Measurements from ENCODE around the gene CNOT6. TPM values are rescaled to one million over a fixed set of nuclear protein-coding genes. Genes with fewer than 3 reads are reported as not detected.

Gene CNOT6
- total RNA-seq, 1 experiment from 2014 or later: 59.1 TPM

DNA sequence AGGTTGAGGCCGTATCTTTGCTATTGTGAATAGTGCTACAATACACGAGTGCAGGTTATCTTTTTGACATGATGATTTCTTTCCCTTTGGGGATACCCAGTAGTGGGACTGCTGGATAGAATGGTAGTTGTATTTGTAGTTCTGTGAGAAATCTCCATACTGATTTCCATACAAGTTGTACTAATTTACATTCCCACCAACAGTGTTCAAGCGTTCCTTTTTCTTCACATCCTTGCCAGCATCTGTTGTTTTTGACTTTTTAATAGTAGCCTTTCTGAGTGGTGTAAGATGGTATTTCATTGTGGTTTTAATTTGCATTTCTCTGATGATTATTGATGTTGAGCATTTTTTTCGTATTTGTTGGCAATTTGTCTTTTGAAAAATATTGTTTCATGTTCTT lies 41.4 kb downstream of the CNOT6 start:
- RAD21 ChIA-PET (ENCODE audit: low non-redundant PET in 1 of 2, low total read pairs in 2 of 2, uncharacterized antibody in 2 of 2, unreplicated experiment in 2 of 2): no interaction called here

More for the DNA sequence above, 41.4 kb downstream of the CNOT6 start:
- H2AFZ ChIP-seq (ENCODE audit: low read depth, low read length, poor library complexity, severe bottlenecking): no peak overlapping the region
- BruUV-seq (replicated peaks): no TSS peak
- no peak overlapping the region for H3K9ac ChIP-seq (ENCODE audit: low read length)
- no peak overlapping the region for H3K27ac ChIP-seq (ENCODE audit: low read depth, low read length)
- H4K20me1 ChIP-seq (ENCODE audit: insufficient read depth): no peaks in the 10 kb centered on the region
- H3K9me2 ChIP-seq (ENCODE audit: insufficient read depth): no peaks in the 10 kb centered on the region
- H3K4me3 ChIP-seq (replicated peaks in 1 of 2; ENCODE audit: low read depth in 1 of 2, low read length in 2 of 2): no peak overlapping the region
- H3K27me3 ChIP-seq (ENCODE audit: insufficient read depth, low read length): no peaks in the 10 kb centered on the region
- ChIA-PET POLR2A (no interaction called here), CTCF (no interaction called here)
- intact Hi-C loops (cut with micrococcal nuclease): no loop called here
- H3K4me2 ChIP-seq (ENCODE audit: low read length): no peak overlapping the region
- H3K9me3 ChIP-seq (ENCODE audit: control insufficient read depth in 1 of 2, insufficient read depth in 1 of 2, low read depth in 1 of 2, low read length in 2 of 2): no peaks in the 10 kb centered on the region
- H3K4me1 ChIP-seq (ENCODE audit: control insufficient read depth in 1 of 2, insufficient read depth in 2 of 2, low read length in 2 of 2): no peaks in the 10 kb centered on the region
- peaks cover 6 to 13% of the 10 kb centered on the region in 2 experiments; a peak in 3 of 4 replicates for H3K36me3 ChIP-seq (ENCODE audit: control insufficient read depth in 1 of 2, insufficient read depth in 2 of 2, low read length in 2 of 2)
- DNase-seq (ENCODE audit: low read depth, low spot score): no peak
- H3K79me2 ChIP-seq (ENCODE audit: insufficient read depth, low read length): peaks cover 62% of the 10 kb centered on the region
- TF ChIP-seq SRF (IDR thresholded peaks at IDR 0.05; ENCODE audit: low read depth) (no peak), POLR2AphosphoS5 (IDR thresholded peaks at IDR 0.05; ENCODE audit: low read depth, low read length) (no peak), CEBPB (IDR thresholded peaks at IDR 0.05; ENCODE audit: low read depth) (no peak), ZNF274 (IDR thresholded peaks at IDR 0.05; ENCODE audit: low read depth, low read length) (no peak), EGR1 (IDR thresholded peaks at IDR 0.05; ENCODE audit: low read depth) (no peak), CBX3 (IDR thresholded peaks at IDR 0.05; ENCODE audit: low read depth) (no peak), TCF7L2 (IDR thresholded peaks at IDR 0.05; ENCODE audit: borderline replicate concordance, extremely low read depth, insufficient read depth, insufficient read length) (no peak), ZFX (IDR thresholded peaks at IDR 0.05) (no peak), RAD21 (IDR thresholded peaks at IDR 0.05; ENCODE audit: low read depth) (no peak), ELF1 (IDR thresholded peaks at IDR 0.05; ENCODE audit: borderline replicate concordance, low read depth) (no peak), EZH2 (IDR thresholded peaks at IDR 0.05) (no peak), POLR2A (IDR thresholded peaks at IDR 0.05; ENCODE audit: borderline replicate concordance, extremely low read depth, insufficient read depth, insufficient read length) (no peak), JUND (IDR thresholded peaks at IDR 0.05) (no peak), SIN3A (IDR thresholded peaks at IDR 0.05; ENCODE audit: low read depth) (no peak), YY1 (IDR thresholded peaks at IDR 0.05; ENCODE audit: extremely low read depth, insufficient replicate concordance, low read depth, low read length) (no peak)
- TF ChIP-seq, protein P1, sequence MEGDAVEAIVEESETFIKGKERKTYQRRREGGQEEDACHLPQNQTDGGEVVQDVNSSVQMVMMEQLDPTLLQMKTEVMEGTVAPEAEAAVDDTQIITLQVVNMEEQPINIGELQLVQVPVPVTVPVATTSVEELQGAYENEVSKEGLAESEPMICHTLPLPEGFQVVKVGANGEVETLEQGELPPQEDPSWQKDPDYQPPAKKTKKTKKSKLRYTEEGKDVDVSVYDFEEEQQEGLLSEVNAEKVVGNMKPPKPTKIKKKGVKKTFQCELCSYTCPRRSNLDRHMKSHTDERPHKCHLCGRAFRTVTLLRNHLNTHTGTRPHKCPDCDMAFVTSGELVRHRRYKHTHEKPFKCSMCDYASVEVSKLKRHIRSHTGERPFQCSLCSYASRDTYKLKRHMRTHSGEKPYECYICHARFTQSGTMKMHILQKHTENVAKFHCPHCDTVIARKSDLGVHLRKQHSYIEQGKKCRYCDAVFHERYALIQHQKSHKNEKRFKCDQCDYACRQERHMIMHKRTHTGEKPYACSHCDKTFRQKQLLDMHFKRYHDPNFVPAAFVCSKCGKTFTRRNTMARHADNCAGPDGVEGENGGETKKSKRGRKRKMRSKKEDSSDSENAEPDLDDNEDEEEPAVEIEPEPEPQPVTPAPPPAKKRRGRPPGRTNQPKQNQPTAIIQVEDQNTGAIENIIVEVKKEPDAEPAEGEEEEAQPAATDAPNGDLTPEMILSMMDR (IDR thresholded peaks at IDR 0.05 in 2 of 3, conservative IDR thresholded peaks at IDR 0.05 in 1 of 3; ENCODE audit: borderline replicate concordance in 1 of 3, insufficient read depth in 1 of 3, low read depth in 2 of 3, low read length in 2 of 3): no peak
- TF ChIP-seq, protein P2, sequence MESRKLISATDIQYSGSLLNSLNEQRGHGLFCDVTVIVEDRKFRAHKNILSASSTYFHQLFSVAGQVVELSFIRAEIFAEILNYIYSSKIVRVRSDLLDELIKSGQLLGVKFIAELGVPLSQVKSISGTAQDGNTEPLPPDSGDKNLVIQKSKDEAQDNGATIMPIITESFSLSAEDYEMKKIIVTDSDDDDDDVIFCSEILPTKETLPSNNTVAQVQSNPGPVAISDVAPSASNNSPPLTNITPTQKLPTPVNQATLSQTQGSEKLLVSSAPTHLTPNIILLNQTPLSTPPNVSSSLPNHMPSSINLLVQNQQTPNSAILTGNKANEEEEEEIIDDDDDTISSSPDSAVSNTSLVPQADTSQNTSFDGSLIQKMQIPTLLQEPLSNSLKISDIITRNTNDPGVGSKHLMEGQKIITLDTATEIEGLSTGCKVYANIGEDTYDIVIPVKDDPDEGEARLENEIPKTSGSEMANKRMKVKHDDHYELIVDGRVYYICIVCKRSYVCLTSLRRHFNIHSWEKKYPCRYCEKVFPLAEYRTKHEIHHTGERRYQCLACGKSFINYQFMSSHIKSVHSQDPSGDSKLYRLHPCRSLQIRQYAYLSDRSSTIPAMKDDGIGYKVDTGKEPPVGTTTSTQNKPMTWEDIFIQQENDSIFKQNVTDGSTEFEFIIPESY (IDR thresholded peaks at IDR 0.05; ENCODE audit: extremely low read depth, insufficient replicate concordance, low read length): no peak
- TF ChIP-seq, protein P3, sequence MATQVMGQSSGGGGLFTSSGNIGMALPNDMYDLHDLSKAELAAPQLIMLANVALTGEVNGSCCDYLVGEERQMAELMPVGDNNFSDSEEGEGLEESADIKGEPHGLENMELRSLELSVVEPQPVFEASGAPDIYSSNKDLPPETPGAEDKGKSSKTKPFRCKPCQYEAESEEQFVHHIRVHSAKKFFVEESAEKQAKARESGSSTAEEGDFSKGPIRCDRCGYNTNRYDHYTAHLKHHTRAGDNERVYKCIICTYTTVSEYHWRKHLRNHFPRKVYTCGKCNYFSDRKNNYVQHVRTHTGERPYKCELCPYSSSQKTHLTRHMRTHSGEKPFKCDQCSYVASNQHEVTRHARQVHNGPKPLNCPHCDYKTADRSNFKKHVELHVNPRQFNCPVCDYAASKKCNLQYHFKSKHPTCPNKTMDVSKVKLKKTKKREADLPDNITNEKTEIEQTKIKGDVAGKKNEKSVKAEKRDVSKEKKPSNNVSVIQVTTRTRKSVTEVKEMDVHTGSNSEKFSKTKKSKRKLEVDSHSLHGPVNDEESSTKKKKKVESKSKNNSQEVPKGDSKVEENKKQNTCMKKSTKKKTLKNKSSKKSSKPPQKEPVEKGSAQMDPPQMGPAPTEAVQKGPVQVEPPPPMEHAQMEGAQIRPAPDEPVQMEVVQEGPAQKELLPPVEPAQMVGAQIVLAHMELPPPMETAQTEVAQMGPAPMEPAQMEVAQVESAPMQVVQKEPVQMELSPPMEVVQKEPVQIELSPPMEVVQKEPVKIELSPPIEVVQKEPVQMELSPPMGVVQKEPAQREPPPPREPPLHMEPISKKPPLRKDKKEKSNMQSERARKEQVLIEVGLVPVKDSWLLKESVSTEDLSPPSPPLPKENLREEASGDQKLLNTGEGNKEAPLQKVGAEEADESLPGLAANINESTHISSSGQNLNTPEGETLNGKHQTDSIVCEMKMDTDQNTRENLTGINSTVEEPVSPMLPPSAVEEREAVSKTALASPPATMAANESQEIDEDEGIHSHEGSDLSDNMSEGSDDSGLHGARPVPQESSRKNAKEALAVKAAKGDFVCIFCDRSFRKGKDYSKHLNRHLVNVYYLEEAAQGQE (IDR thresholded peaks at IDR 0.05; ENCODE audit: low read depth): no peak
- ATAC-seq: no peak

All from HCT116 (cell line).